GM12891 (cell line): ENCODE results near the gene EFEMP2.

ENCODE experiments used
- DNase-seq: peaks from one replicate; pipeline ENCODE4 v3.0.0; 2011; ENCODE audit warnings: low spot score; ENCODE audit not compliant: insufficient read length
- FAIRE-seq: peaks from 2 replicates; lab custom pipeline; 2011; peaks lifted over from hg19 to GRCh38; lab: Jason Lieb, UNC
- PAX5 ChIP-seq: IDR thresholded peaks from 2 replicates; pipeline ENCODE4 v1.6.1; 2011; ENCODE audit warnings: low read length, moderate library complexity, mild to moderate bottlenecking; ENCODE audit not compliant: insufficient read depth, severe bottlenecking
- POLR2A ChIP-seq: IDR thresholded peaks from 2 replicates; pipeline ENCODE4 v1.6.1; 2011; ENCODE audit warnings: low read depth, low read length, control low read depth
- POLR2AphosphoS5 ChIP-seq: IDR thresholded peaks from 2 replicates; pipeline ENCODE4 v1.6.1; 2011; ENCODE audit warnings: low read depth, low read length, control low read depth
- POU2F2 ChIP-seq: IDR thresholded peaks from 2 replicates; pipeline ENCODE4 v1.6.1; 2011; ENCODE audit warnings: low read depth, mild to moderate bottlenecking, control low read depth, low read length, moderate library complexity
- SPI1 ChIP-seq: IDR thresholded peaks from 2 replicates; pipeline ENCODE4 v1.6.1; 2011; ENCODE audit warnings: low read depth, low read length, control low read depth
- TAF1 ChIP-seq: IDR thresholded peaks from 2 replicates; pipeline ENCODE4 v1.6.1; 2011; ENCODE audit warnings: low read depth, low read length, control low read depth

Gene EFEMP2

DNA sequence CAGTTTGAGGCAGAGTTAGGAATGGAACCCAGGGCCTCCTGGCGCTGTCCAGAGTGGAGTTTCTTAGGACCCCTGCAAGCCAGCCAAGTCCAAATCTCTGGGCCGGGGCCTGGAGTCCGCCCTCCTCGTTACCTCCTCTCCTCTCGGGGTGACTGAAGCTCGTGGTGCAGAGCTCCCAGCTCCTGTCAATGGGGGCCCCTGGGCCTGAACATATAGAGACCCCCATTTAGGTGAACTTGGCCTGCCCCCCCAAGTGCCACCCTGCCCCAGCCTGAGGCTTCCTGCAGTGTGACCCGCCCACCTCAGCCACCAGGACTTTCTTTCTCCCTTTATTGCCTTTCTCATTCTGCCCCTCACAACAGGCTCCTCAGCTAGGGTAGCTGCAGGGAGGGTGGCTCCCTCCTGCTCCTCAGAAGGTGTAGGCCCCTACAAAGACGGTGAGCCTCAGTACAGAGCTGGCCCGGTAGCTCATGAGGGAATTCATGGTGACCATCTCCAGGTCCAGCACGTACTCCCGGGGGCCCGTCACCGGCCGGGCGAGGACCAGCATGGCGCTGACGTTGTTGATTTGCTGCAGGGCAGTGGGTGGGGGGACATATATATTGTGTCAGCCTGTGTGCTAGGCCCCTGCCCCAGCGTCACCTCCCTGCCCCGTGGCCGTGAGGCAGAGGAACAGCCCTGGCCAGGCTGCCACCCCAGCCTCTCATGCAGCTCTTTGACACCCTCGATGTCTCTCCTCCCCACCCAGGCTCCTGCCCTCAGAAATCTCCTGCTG, 5.9 kb downstream of the EFEMP2 start:
- FAIRE-seq (no peak), DNase-seq (no peak)
- TF ChIP-seq SPI1: no peak
- no peak for TF ChIP-seq PAX5
- no peak for TF ChIP-seq POU2F2
- no peak for TF ChIP-seq POLR2A
- TF ChIP-seq TAF1: no peak

DNA sequence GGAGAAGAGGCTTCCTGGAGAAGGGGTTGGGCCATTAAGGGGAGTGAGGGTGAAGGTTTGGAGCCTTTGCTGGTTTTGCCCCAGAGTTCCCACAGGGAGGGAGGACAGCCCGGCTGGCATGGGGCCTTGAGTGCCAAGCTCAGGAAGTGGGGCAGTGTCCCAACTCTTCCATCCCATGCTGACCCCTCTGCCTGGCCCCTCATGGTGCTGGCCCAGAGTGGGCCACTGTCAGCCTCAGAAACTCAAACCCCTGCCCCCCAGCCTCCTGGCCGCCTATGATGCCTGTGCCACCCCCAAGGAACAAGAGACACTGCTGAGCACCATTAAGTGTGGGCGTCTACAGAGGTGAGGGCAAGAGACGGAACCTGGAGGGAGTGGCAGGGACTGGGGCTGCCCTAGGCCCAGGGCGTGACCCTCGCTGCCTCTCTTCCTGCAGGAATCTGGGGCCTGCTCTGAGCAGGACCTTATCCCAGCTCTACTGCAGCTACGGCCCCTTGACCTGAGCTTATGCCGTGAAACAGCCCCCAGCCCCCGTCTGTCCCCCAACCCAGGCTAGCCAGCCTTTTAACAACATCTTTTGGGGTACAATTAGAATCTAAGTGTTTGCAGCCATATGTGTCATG, 6.9 kb downstream of the EFEMP2 start:
- TF ChIP-seq POLR2AphosphoS5 (no peak), POU2F2 (no peak), POLR2A (no peak), PAX5 (no peak), TAF1 (no peak), SPI1 (no peak)
- FAIRE-seq (no peak), DNase-seq (no peak)

DNA sequence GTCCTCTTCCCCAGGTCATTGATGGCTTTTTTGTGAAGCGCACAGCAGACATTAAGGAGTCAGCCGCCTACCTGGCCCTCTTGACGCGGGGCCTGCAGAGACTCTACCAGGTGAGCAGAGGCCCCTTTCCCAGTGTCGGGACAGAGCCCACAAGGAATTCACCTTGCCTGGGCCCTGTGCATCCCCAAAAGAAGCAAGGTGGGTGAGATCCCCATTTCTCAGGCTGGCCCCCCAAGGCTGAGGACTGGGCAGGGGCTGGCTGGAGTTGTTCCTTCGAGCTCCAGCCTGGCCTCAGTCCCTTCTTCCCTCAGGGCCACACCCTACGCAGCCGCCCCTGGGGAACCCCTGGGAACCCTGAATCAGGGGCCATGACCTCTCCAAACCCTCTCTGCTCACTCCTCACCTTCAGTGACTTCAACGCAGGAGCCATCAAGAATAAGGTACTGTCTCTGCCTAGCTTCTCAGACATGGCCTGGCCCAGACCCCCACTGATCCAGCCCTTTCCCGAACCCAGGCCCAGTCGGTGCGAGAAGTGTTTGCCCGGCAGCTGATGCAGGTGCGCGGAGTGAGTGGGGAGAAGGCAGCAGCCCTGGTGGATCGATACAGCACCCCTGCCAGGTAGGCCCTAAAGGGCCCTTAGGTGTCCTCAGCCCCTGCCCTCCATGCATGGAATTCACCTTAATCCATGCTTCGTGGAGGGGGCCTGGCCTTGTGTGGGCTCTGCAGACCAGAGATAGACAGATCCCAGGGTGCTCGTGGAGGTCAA, 7.7 kb downstream of the EFEMP2 start:
- no peak for DNase-seq
- TF ChIP-seq TAF1: no peak
- no peak for TF ChIP-seq SPI1
- no peak for TF ChIP-seq PAX5
- TF ChIP-seq POLR2AphosphoS5: no peak
- TF ChIP-seq POLR2A: no peak
- no peak for TF ChIP-seq POU2F2
- no peak for FAIRE-seq

DNA sequence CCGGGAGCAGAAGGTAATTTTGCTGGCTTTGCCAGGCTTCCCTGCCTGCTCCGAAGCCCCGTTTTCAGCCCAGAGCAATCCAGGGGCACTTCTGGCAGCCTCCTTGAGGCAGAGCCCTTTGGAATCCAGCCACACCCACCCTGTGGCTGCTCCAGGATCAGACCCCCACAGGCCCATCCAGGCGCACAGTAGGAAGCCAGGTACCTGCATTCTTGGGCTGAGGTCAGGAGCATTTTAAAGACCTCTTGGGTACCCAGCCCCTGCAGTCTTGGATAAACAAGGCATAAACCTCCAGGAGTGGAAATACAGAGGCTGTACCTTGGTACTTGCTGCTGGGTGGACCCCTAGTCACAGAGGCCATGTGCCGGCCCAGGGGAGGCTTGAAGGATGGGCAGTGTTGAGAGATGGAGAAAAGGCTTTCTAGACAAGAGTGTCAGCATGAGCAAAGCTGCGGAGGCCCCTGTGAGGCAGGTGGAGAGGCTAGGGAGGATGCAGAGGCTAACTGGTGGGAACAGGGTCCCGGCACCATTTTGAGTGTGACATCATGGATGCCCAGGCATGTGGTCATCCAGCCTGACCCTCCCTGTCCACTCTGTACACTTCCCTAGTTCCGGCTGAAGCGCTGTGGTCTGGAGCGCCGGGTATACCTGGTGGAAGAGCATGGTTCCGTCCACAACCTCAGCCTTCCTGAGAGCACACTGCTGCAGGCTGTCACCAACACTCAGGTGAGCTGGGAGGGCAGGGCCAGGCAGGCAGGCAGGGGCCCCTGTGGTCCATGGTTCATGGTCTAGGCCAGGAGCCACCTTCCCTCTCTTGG, 8.5 kb downstream of the EFEMP2 start:
- FAIRE-seq: no peak

DNA sequence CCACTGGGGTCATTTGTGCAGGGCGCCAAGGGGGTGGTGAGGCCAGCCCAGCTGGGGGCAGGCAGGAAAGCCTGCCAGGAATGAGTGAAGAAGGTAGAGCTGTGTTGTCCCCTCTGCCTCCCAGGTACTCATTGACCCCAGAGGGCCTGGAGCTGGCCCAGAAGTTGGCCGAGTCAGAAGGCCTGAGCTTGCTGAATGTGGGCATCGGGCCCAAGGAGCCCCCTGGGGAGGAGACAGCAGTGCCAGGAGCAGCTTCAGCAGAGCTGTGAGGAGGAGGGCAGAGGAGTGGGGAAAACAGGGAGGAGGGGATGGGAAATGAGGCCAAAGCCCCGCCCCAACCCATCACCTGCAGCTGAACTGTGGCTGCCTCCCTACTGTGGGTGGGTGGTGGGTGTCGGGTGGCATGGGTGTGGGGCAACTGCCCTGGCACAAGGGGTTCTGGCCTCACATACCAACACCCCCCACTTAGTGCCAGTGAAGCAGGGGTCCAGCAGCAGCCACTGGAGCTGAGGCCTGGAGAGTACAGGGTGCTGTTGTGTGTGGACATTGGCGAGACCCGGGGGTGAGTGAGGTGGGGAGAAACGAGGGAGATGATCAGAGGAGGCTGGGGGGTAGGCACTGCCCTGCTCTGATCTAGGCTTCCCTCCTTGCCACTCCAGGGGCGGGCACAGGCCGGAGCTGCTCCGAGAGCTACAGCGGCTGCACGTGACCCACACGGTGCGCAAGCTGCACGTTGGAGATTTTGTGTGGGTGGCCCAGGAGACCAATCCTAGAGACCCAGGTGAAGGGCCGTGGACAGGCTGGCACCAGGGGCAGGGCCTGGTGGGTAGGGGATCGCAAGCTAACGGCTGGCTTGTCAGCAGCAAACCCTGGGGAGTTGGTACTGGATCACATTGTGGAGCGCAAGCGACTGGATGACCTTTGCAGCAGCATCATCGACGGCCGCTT, 9.4 kb downstream of the EFEMP2 start:
- TF ChIP-seq TAF1 (no peak), POU2F2 (no peak), POLR2AphosphoS5 (no peak), PAX5 (no peak), SPI1 (no peak), POLR2A (no peak)
- no peak for DNase-seq
- no peak for FAIRE-seq

More for the DNA sequence above, 8.5 kb downstream of the EFEMP2 start:
- TF ChIP-seq SPI1: no peak
- TF ChIP-seq POU2F2: no peak
- TF ChIP-seq PAX5: no peak
- no peak for DNase-seq

DNA sequence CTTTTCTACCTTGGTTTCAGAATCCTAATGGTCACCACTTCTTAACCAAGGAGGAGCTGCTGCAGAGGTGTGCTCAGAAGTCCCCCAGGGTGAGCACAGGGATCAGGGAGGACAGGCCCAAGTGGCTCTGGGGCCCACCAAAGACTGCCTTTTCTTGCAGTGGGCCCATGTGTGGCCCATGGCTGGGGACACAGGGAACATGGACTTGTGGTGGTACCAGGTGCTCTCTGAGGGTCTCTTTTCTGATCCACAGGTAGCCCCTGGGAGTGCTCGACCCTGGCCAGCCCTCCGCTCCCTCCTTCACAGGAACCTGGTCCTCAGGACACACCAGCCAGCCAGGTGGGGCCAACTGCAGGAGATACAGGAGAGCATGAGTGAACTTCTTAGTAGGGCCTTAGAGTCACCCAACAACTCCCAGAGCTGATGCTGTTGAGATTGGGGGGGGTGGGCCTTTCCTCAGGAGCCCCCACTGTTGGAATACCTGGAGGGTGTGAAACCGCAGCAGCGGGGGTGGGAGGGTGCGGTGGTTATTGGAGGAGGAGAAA, 10.3 kb downstream of the EFEMP2 start:
- FAIRE-seq (no peak), DNase-seq (no peak)
- TF ChIP-seq TAF1: no peak
- no peak for TF ChIP-seq POLR2A
- no peak for TF ChIP-seq POLR2AphosphoS5
- TF ChIP-seq POU2F2: no peak
- no peak for TF ChIP-seq PAX5
- TF ChIP-seq SPI1: no peak

DNA sequence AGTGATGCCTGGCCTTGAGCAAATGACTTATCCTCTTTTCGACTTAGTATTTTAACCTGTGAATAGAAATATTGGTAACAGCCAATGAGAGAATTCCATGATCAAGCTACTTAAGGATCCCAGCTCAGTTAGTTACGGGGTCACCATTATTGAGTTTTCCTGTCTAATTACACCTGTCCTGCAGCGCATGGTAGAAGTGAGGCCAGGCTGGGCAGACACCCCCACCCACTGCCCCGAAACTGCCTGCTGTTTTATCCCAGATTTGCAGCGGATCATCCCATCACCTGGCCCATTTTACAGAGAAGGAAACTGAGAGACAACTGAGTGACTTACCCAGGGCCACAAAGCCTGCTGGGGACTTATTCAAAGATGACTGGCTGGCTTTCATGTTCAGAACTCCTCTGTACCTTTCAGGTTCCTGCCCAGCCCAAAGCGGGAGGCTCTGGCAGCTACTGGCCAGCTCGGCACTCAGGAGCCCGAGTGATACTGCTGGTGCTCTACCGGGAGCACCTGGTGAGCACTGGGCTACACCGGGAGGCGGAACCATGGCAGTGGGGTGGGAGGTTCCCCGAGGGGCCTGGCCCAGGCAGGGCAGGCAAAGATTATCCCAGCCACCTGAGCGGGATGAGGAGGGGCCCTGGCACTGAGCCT, 10.9 kb downstream of the EFEMP2 start:
- TF ChIP-seq SPI1 (no peak), POLR2A (no peak), POLR2AphosphoS5 (no peak), POU2F2 (no peak), TAF1 (no peak), PAX5 (no peak)
- DNase-seq: no peak
- FAIRE-seq: no peak

DNA sequence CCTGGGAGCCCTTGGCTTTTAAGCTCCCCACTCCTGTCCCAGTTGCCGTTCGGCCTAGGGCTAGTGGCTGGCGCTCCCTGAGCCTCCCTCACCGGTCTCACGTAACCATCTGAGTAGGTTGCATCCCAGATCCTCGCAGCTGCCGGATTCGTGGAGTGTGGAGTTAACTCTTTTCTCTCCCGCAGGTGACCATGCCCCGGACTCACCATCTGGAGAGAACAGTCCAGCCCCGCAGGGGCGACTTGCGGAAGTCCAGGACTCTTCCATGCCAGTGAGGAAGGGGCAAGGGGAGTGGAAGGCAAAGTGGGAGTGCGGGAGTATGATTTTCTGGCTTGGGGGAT, 11.5 kb downstream of the EFEMP2 start:
- no peak for FAIRE-seq
- DNase-seq: no peak
- TF ChIP-seq POLR2A (no peak), SPI1 (no peak), POU2F2 (no peak), PAX5 (no peak), POLR2AphosphoS5 (no peak), TAF1 (no peak)
